ENCODE measurements around the gene SORBS1. TPM values are rescaled to one million over a fixed set of nuclear protein-coding genes. Genes with fewer than 3 reads are reported as not detected.

The SORBS1 gene
- total and polyA plus RNA-seq, 2 of the 13 experiments (the other 11 are each of a cell fraction or from before 2014, with no cell fraction given) = 16.8 to 39.8 TPM

- peak; percentile 36; the same call in 1 of the 2 replicates for TF ChIP-seq FOXP4 (CRISPR knock-in tag; IDR thresholded peaks at IDR 0.05)
- TF ChIP-seq PHF21A (CRISPR knock-in tag; IDR thresholded peaks at IDR 0.05) = peak; percentile 59; the same call in 1 of the 2 replicates
- TF ChIP-seq NFIC (IDR thresholded peaks at IDR 0.05; ENCODE audit: low read length) = no peak
- TF ChIP-seq PPARG (CRISPR knock-in tag; conservative IDR thresholded peaks at IDR 0.05) = peak; percentile 83; the same call in 1 of the 2 replicates
- peak; percentile 92 for TF ChIP-seq SRF (IDR thresholded peaks at IDR 0.05; ENCODE audit: low read depth, low read length)
- TF ChIP-seq HNF4G (IDR thresholded peaks at IDR 0.05; ENCODE audit: borderline replicate concordance, low read depth, low read length) = 0 out of 2 replicates have a peak, but pooled peaks have one; percentile 35
- TF ChIP-seq HNF4G (CRISPR knock-in tag; IDR thresholded peaks at IDR 0.05; ENCODE audit: borderline replicate concordance, low read depth) = no peak
- TF ChIP-seq SIX1 (CRISPR knock-in tag; IDR thresholded peaks at IDR 0.05; ENCODE audit: borderline replicate concordance) = 0 out of 2 replicates have a peak, but pooled peaks have one; percentile 7
- no peak for TF ChIP-seq FOXA1 (IDR thresholded peaks at IDR 0.05)
- peak; percentile 53; the same call in 1 of the 2 replicates for TF ChIP-seq FOXA1 (CRISPR knock-in tag; IDR thresholded peaks at IDR 0.05)
- no peak for TF ChIP-seq ZBTB7A (CRISPR knock-in tag; IDR thresholded peaks at IDR 0.05)
- TF ChIP-seq RXRB (CRISPR knock-in tag; IDR thresholded peaks at IDR 0.05; ENCODE audit: borderline replicate concordance) = peak; percentile 37; the same call in 1 of the 2 replicates
- peak; percentile 51 for TF ChIP-seq TEAD3 (CRISPR knock-in tag; optimal IDR thresholded peaks at IDR 0.05; ENCODE audit: borderline replicate concordance)
- peak; percentile 24; the same call in 1 of the 2 replicates for TF ChIP-seq RXRA (CRISPR knock-in tag; IDR thresholded peaks at IDR 0.05)
- no peak for TF ChIP-seq SOX13 (IDR thresholded peaks at IDR 0.05)
- peak in 1 of 2 experiments; percentile 45; a peak in 1 of 4 replicates for TF ChIP-seq SOX13 (CRISPR knock-in tag; conservative IDR thresholded peaks at IDR 0.05 in 1 of 2, IDR thresholded peaks at IDR 0.05 in 1 of 2)
- TF ChIP-seq ARID5B (CRISPR knock-in tag; IDR thresholded peaks at IDR 0.05) = peak; percentile 61
- TF ChIP-seq HNF4A (CRISPR knock-in tag; IDR thresholded peaks at IDR 0.05) = peak; percentile 39
- no peak for TF ChIP-seq CC2D1A (CRISPR knock-in tag; IDR thresholded peaks at IDR 0.05)
- TF ChIP-seq MTA1 (CRISPR knock-in tag; IDR thresholded peaks at IDR 0.05; ENCODE audit: borderline replicate concordance) = peak; percentile 62; the same call in 1 of the 2 replicates
- 0 out of 2 replicates have a peak, but pooled peaks have one; percentile 29 for TF ChIP-seq GATA4 (IDR thresholded peaks at IDR 0.05; ENCODE audit: borderline replicate concordance, low read depth)
- peak; percentile 50; the same call in 1 of the 2 replicates for TF ChIP-seq CREM (IDR thresholded peaks at IDR 0.05)
- no peak for TF ChIP-seq CREM (CRISPR knock-in tag; IDR thresholded peaks at IDR 0.05)
- TF ChIP-seq RARA (CRISPR knock-in tag; IDR thresholded peaks at IDR 0.05) = peak; percentile 17; the same call in 1 of the 2 replicates
- peak; percentile 76 for TF ChIP-seq TCF7 (IDR thresholded peaks at IDR 0.05; ENCODE audit: low read depth)
- no peak for TF ChIP-seq ZC3H4 (CRISPR knock-in tag; IDR thresholded peaks at IDR 0.05; ENCODE audit: borderline replicate concordance)
- 0 out of 2 replicates have a peak, but pooled peaks have one; percentile 23 for TF ChIP-seq MAX (IDR thresholded peaks at IDR 0.05)
Measured at GRCh38 chr10:95480901-95481491, 80.2 kb downstream of the SORBS1 start (continued).
